OCI-LY1 (cell line): ENCODE data around the gene ADH1A.

Experiments used
- CTCF ChIP-seq: fragments of 200-600 bp; sonication (generic), shearing (Covaris generic); IDR thresholded peaks from 2 replicates; pipeline ENCODE4 v1.5.1; 2017; ENCODE audit warnings: mild to moderate bottlenecking, antibody characterized with exemption, low read length, moderate library complexity, mixed read lengths
- EZH2 ChIP-seq: fragments of 200-600 bp; sonication (generic), shearing (Covaris generic); IDR thresholded peaks from 2 replicates; pipeline ENCODE4 v1.8.0; 2017; ENCODE audit warnings: borderline replicate concordance, mixed run types, mild to moderate bottlenecking, antibody characterized with exemption, low read length, moderate library complexity, mixed read lengths

GRCh38 chr4:99324979-99325378 lies 34.2 kb upstream of the ADH1A start:
- TF ChIP-seq CTCF (no peak), EZH2 (no peak)
